ENCODE results near the gene AKAP10.
"Not testable (repeated sequence)": the region's sequence is repeated elsewhere in the genome, so short reads cannot be mapped to it uniquely, and the experiment has no call there.

Gene AKAP10

DNA sequence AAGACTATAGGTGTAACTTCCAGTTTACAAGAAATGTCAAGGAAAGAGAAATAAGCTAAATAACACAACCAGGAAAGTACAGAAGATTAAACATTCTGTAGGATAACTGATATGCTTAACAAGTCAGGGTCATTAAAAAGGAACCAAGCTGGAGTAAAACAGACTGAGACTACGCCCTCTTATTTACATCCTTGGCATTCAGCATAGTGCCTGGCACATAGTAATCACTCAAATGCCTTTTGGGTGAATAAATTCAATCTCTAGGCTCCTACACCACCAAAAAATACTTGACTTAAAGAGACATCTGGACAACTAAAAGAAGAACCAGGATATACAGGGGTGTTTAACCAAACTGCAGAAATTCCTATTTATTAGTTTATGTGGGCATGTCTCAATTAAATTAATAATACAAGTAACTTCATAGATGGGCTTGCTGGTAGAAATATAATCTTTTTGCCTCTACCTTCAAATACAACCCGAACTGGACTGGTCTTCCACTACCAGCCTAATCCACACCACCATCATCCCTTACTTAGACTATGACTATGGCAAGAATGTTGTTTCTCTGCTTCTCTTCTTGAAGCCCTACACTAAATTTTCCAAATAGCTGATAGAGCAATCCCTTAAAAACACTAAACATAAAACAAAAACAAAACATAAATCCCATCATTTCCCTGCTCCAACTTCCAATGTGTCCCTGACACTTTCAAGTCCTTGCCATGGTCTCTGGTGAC, 62.2 kb downstream of the AKAP10 start:
- no peak for DNase-seq

DNA sequence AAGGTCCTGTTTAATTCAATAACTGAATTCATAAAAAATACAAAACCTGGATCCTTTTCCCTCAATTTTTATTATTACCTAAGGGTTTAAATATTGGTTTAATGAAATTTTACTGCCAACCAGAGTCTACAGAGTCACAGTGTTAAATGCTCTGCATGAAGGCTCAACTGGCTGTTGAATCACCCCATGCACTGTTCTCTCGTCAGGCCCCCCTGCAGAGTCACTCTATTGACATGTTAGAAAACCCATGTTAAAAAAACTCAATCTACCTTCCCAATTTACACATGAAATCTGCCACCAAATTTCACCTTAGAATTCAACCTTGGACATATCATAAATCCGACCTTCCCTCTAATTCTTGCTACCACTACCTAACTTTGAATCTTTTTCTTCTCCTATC, 66.6 kb downstream of the AKAP10 start:
- DNase-seq = no peak

- no peak for DNase-seq
These were observed 68.5 kb downstream of the AKAP10 start for GRCh38 chr17:19909139-19909538.

- no peak for DNase-seq
These were observed 72.1 kb downstream of the AKAP10 start for GRCh38 chr17:19905502-19905901.

DNA sequence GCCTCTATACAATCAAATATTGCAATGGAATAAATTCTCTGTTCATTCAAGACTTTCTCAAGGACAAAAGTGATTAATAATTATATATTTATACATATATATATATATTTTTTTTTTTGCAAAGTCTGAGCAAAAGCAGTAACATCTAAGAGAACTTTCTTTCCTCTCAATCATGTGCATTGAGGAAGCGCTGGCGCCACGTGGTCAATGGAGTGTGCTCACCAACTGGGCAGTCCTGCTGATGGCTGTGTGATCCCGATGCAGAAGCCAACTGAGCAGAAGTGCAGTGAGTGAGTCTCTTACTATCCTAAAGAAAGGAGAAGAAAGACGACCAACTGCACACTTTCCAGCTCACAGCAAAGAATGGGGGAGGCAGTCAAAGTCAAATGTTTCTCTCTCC, 72.7 kb downstream of the AKAP10 start:
- no peak for DNase-seq

- DNase-seq = no peak
These were observed 73.2 kb downstream of the AKAP10 start for GRCh38 chr17:19904412-19904811.

GRCh38 chr17:19900809-19901208, 76.8 kb downstream of the AKAP10 start:
- DNase-seq = no peak

DNA sequence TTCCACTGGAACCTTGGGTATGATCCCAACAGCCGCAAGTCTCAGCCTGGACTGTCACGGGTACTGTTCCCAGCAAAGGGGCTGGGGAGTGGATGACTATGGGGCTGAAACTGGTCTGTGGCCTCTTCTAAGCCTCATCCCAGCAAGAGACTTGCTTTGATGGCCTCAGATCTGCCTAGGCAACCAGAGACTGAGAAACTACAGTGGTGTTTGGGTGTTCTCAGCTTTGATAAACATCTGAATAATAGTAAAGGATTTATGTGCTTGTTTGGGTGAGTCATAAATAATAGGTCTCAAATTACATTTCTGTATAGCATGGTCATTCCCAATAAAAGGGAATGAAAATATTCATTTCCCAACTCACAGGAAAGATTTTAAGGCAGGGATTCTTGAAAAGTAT, 79.7 kb downstream of the AKAP10 start:
- DNase-seq = no peak

DNA sequence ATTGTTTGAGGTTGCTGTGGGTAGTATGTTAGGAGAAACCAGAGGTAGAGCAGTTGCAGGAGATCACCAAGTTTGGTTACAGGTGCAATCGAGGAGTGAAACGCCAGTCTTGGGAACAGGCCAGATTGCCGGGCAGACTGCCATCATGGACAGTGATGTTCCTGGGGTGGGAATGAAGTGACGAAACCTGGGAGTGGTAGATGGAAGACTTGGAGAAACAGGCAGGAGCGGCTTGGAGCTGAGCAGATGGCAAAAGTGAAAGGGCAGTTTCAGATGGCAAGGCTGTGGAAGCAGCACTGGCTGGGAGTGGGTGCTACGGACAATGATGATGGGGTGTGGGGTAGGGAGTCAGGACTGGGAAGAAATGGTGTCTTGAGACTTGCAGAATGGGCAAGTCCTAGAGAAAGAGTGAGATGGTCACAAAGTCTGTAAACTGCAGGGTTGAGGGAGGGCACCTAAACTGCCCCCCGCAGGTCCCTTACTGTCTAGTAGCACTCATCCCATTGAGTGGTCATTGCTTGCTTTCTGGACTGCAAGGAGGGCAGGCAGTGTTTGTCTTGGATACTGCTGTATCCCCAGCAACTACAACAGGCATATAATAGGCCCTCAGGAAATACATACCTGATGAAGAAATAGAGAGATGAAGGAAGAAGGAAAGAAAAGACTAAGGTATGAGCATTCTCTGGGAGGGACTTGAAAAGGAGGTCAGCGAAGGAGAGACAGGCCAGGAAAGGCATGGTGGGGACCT, 80.4 kb downstream of the AKAP10 start:
- no peak for DNase-seq

- no peak for DNase-seq
These were observed 80.9 kb downstream of the AKAP10 start for GRCh38 chr17:19896679-19897078.

DNA sequence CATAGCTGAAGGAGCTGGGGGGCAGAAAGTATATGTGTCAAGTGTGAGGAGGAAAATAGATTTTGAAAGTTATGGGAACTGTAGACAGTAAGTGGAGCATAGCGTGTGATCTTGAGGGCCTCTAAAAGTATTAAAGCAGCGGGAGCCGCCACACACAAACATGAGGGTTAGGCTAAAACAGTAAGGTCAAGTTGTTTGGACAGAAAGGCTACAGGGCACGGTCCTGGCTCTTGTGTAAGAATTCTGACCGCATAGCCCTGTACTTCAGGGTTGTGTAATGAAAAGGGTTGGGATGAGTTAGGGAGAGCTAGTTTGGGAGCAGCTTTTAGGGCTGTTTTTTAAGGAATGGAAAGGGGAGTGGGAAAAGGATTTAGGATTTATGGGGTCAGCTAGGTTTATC, 87.1 kb downstream of the AKAP10 start:
- DNase-seq = not testable (repeated sequence)

DNA sequence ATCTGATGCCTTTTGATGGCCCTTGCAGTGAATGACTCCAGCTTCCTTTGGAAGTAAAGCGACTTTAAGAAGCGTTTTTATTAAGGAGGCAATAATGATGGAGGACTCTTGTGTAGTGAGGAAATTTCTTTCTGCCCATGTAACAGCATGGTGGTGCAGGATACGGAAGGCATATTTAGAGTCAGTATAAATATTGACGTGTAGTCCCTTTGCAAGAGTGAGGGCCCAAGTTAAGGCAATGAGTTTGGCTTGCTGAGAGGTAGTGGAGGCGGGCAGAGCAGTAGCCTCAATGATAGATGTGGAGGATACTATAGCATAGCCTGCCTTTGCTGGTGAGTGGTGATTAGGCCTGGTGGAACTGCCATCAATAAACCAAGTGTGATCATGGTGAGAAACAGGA, 87.6 kb downstream of the AKAP10 start:
- not testable (repeated sequence) for DNase-seq

GRCh38 chr17:19886116-19886515, 91.5 kb downstream of the AKAP10 start:
- no peak for DNase-seq

DNA sequence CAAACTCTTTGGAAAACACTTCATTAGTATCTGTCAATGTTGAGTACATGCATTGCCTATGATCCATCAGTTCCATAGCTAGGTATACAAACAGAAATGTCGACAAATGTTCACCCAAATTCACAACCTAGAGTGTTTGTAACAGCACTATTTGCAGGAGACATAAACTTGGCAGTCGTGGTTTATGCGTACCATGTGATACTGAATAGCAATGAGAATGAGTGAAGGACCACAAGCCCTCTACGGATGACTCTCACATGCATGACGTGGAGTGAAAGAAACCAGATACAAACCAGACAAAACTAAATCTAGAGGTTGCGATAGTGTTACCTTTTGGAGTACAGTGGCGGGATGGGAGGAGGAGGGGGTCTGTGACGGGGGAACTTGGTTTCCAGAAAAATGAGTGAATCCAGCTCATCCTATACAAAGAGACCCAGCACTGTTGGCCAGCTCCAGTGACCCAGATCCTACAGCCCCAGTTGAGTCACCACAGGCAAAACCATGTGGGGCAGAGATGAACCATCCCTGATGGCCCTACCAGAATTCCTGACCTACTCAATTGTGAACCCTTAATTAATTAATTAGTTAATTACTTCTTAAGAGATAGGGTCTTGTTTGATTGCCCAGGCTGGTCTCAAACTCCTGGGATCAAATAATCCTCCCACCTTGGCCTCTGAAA, 94.0 kb downstream of the AKAP10 start:
- no peak for DNase-seq

DNA sequence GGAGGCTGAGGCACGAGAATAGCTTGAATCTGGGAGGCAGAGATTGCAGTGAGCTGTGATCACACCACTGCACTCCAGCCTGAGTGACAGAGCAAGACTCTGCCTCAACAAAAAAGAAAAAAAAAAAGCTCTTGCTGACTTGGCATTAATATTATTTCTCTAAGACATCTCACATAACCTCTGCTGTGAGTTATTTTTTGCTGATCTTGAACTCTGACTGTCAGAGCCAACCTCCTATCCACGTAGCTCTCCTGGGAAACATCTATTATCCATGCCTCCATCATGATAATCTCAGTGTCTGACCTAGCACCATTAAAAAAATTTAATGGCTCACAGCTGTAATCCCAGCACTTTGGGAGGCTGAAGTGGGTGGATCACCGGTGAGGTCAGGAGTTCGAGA, 97.2 kb downstream of the AKAP10 start:
- DNase-seq = no peak

- DNase-seq = no peak
These were observed 100.2 kb downstream of the AKAP10 start for GRCh38 chr17:19877364-19877945.

DNA sequence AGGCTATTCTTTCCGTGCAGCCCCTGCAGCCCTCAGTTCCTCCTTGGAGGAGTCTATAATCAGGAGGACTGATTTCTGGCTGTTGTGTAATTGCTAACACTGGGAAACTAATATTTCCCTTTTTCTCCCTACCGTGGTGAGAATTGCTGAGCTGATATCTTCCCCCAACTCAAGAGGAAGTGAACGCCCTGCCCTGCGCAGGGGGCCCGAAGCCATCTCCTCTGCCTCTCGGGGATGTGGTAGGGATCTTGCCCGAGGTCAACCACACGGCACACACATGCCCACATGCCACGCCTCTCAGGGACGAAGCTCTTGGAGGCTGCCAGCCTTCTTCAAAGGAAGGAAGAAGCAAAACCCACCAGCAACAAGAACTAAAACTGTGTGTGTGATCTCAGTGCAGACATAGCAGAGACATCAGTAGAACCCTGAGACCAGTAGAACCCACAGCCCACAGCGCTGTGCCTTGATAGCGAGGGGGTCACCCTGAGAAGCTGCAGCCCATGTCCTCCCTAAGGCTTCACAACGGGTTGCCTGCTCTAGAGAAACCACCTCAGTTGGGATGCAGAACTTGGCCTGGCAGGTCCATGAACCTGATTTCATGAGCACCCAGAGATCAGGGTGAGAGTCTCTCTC, 101.0 kb downstream of the AKAP10 start:
- no peak for DNase-seq

GRCh38 chr17:19874256-19874655, 103.4 kb downstream of the AKAP10 start:
- DNase-seq = no peak

- DNase-seq = no peak
These were observed 104.3 kb downstream of the AKAP10 start for GRCh38 chr17:19873346-19873745.

DNA sequence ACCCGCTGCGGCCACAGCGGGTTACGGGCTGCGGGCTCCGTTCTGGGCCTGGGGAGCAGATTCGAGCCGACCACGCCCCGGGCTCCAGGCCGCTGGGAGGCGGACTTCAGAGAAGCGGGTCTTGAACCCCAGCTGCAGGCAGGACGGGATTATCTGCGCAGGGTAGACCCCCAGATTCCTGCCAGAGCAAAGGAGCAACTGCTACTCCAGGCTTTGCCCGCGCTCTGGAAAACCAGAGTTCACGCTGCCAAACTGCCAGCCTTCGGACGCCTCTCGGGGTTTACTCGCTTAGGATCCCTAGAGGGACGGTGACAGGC, 109.6 kb downstream of the AKAP10 start:
- DNase-seq = no peak

GRCh38 chr17:19867329-19868078, 110.1 kb downstream of the AKAP10 start, which contains the start of gene ULK2:
Gene ULK2, minus strand, starts transcription at chr17:19867936. Its CDS starts 519 bp downstream, at chr17:19867417.
- DNase-seq = no peak

GRCh38 chr17:19867079-19867328, 110.6 kb downstream of the AKAP10 start:
- DNase-seq = no peak

- DNase-seq = no peak
These were observed 112.6 kb downstream of the AKAP10 start for GRCh38 chr17:19865021-19865420.
